ENCODE measurements around the gene LYST. TPM values are rescaled to one million over a fixed set of nuclear protein-coding genes. Genes with fewer than 3 reads are reported as not detected.
"Not testable (repeated sequence)": the region's sequence is repeated elsewhere in the genome, so short reads cannot be mapped to it uniquely, and the experiment has no call there.

The LYST gene
- polyA plus RNA-seq, 1 experiment = 6.5 TPM

DNA sequence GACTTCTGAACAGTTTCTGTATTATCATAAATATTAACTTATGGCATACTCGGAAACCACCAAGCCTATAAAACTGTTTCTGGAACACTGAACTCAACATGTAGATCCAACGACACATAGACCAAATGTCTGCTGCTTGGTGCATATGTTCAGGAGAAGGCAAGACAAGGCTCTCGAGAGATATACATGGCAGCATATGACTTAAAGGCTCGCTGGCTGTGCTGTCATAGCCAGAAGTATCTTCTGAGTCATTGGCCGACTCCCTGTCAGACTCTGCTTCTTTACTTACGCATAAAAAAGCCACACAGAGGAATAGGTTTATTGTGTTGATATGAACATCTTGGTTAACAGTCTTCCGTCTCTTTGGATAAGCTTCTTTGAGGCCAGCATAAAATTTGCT, 60.6 kb downstream of the LYST start:
- ChIA-PET POLR2A (no interaction called here), CTCF (interaction anchor here (1.6 kb wide), 1 partner anchor 165 kb away, joined by 4 read pairs; no protein-coding TSS in a partner anchor)
- Histone ChIP-seq H3K9me3 (ENCODE audit: control insufficient read depth, insufficient read depth, low read length) (no peaks in the 10 kb centered on the region), H3K4me3 (ENCODE audit: low read depth, low read length) (no peak overlapping the region), H3K27me3 (ENCODE audit: control insufficient read depth, insufficient read depth, low read length) (no peaks in the 10 kb centered on the region), H3K27ac (ENCODE audit: low read depth, low read length) (no peak overlapping the region)
- TF ChIP-seq, protein P1, sequence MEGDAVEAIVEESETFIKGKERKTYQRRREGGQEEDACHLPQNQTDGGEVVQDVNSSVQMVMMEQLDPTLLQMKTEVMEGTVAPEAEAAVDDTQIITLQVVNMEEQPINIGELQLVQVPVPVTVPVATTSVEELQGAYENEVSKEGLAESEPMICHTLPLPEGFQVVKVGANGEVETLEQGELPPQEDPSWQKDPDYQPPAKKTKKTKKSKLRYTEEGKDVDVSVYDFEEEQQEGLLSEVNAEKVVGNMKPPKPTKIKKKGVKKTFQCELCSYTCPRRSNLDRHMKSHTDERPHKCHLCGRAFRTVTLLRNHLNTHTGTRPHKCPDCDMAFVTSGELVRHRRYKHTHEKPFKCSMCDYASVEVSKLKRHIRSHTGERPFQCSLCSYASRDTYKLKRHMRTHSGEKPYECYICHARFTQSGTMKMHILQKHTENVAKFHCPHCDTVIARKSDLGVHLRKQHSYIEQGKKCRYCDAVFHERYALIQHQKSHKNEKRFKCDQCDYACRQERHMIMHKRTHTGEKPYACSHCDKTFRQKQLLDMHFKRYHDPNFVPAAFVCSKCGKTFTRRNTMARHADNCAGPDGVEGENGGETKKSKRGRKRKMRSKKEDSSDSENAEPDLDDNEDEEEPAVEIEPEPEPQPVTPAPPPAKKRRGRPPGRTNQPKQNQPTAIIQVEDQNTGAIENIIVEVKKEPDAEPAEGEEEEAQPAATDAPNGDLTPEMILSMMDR (IDR thresholded peaks at IDR 0.05; ENCODE audit: low read depth, low read length) = no peak
- no peak for DNase-seq (ENCODE audit: low read depth, low spot score)

DNA sequence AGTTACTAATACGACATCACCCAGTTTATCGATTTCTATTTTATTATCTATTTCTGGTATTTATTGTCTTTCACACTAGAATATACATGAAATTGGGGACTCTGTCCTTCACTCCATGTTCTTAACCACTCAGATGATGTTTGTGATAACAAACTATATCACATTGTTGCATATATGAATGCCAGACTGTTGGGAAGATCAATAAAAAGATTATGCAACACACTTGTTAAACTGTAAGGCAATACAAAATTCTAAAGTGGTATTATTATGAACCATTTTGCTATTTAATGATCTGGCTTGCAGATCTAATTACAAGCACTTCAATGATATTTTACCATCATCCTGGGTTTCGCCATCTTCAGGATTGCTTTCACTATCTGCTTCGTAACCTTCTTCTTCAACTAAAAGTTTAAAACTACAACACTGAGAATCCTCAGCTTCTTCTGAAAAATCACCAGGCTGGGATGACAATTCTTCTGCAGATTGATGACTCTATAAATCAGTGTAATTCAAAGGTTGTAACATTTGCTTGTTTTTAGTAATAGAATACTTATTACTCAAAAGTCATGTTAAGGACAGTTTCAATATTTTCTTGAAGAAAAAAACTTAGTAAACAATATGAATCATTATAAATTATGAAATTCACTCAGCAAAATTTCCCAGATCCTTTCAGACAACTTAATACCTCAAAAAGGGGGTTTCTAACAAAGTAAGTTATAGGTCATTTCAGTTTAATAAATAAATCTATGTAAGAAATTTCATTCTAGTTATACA, 63.9 kb downstream of the LYST start:
- ChIA-PET POLR2A (no interaction called here), CTCF (interaction anchor here (1.1 to 1.8 kb wide), 3 partner anchors 20 to 298 kb away, joined by 3 to 5 read pairs (median 4); no protein-coding TSS in a partner anchor)
- Histone ChIP-seq H3K4me3 (ENCODE audit: low read depth, low read length) (no peak overlapping the region), H3K27ac (ENCODE audit: low read depth, low read length) (no peak overlapping the region), H3K9me3 (ENCODE audit: control insufficient read depth, insufficient read depth, low read length) (no peaks in the 10 kb centered on the region), H3K27me3 (ENCODE audit: control insufficient read depth, insufficient read depth, low read length) (no peaks in the 10 kb centered on the region)
- TF ChIP-seq, protein P1 (IDR thresholded peaks at IDR 0.05; ENCODE audit: low read depth, low read length) = no peak
- DNase-seq (ENCODE audit: low read depth, low spot score) = no peak

DNA sequence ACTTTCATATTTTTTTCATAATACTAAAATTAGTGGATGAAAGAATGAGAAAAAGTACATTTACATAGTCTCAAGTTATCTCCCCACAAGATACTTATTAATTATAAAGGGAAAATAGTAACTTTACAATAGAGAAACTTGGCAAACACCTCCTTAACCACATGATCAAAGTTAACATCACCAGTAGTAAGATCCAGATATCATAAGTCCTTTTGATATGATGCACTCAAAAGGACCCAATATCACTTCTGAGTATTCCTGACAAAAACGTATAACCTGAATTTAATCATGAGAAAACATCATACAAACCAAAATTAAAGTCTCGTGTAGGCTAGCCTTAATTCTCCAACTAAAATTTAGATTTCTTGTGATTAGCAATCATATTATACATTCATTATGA, 67.4 kb downstream of the LYST start:
- H3K4me3 ChIP-seq (ENCODE audit: low read depth, low read length) = no peak overlapping the region
- CTCF ChIA-PET = interaction anchor here (0.8 kb wide), 1 partner anchor 294 kb away, joined by 3 read pairs; no protein-coding TSS in a partner anchor
- H3K27me3 ChIP-seq (ENCODE audit: control insufficient read depth, insufficient read depth, low read length) = no peaks in the 10 kb centered on the region
- POLR2A ChIA-PET = interaction anchor here (0.8 kb wide), 1 partner anchor 17 kb away, joined by 3 read pairs; no protein-coding TSS in a partner anchor
- no peak for DNase-seq (ENCODE audit: low read depth, low spot score)
- no peak overlapping the region for H3K27ac ChIP-seq (ENCODE audit: low read depth, low read length)
- no peaks in the 10 kb centered on the region for H3K9me3 ChIP-seq (ENCODE audit: control insufficient read depth, insufficient read depth, low read length)
- TF ChIP-seq, protein P1 (IDR thresholded peaks at IDR 0.05; ENCODE audit: low read depth, low read length) = no peak

DNA sequence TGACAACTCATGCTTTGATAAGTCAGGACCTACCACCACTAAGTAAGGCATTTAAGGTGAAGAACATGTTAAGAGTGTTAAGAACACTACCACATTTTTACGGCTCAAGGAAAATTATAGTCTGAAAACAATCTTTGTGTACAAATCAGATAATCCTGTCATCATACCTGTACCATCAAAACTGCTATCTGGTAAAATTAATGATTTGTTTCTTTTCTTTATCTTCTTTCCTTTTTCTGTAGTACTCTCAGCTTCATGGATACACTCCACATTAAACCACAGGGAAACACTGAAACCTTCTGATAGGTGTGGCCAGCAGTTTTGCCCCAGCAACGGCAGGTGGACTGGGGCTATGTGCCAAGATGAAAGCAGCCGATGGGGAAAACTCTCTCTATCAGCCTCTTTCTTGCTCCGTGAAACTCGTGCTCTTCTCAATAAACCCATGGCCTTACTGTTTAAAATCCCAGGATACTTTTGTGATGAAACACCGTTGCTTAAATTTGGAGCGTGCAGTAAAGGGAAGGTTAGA, 75.1 kb downstream of the LYST start:
- TF ChIP-seq, protein P1 (IDR thresholded peaks at IDR 0.05; ENCODE audit: low read depth, low read length) = no peak
- Histone ChIP-seq H3K27ac (ENCODE audit: low read depth, low read length) (no peak overlapping the region), H3K9me3 (ENCODE audit: control insufficient read depth, insufficient read depth, low read length) (no peaks in the 10 kb centered on the region), H3K27me3 (ENCODE audit: control insufficient read depth, insufficient read depth, low read length) (no peaks in the 10 kb centered on the region), H3K4me3 (ENCODE audit: low read depth, low read length) (no peak overlapping the region)
- ChIA-PET POLR2A (no interaction called here), CTCF (interaction anchor here (3.3 kb wide), 1 partner anchor 180 kb away, joined by 25 read pairs; no protein-coding TSS in a partner anchor)
- DNase-seq (ENCODE audit: low read depth, low spot score) = no peak

DNA sequence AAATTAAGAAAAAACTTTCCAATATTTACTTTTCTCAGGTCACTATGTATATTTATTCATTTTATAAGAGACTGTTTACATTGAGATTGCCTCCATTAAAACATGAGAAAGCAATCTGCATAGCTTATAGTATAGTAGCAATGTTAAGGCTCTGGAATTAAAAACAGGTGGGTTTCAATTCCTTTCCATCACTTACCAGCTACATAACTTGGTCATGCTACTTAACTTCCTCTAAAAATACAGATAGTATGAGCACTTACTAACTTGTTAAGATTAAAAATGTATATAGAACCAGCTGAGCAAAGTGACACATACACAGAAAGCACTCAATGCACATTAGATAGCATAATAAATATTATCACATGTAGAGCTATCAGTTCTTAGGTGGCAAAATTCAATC, 76.6 kb downstream of the LYST start:
- H3K27me3 ChIP-seq (ENCODE audit: control insufficient read depth, insufficient read depth, low read length) = no peaks in the 10 kb centered on the region
- no peaks in the 10 kb centered on the region for H3K9me3 ChIP-seq (ENCODE audit: control insufficient read depth, insufficient read depth, low read length)
- ChIA-PET POLR2A (no interaction called here), CTCF (interaction anchor here (1.0 to 3.3 kb wide), 2 partner anchors 9 to 182 kb away, joined by 3 to 25 read pairs; no protein-coding TSS in a partner anchor)
- TF ChIP-seq, protein P1 (IDR thresholded peaks at IDR 0.05; ENCODE audit: low read depth, low read length) = no peak
- H3K4me3 ChIP-seq (ENCODE audit: low read depth, low read length) = no peak overlapping the region
- H3K27ac ChIP-seq (ENCODE audit: low read depth, low read length) = no peak overlapping the region
- no peak for DNase-seq (ENCODE audit: low read depth, low spot score)

DNA sequence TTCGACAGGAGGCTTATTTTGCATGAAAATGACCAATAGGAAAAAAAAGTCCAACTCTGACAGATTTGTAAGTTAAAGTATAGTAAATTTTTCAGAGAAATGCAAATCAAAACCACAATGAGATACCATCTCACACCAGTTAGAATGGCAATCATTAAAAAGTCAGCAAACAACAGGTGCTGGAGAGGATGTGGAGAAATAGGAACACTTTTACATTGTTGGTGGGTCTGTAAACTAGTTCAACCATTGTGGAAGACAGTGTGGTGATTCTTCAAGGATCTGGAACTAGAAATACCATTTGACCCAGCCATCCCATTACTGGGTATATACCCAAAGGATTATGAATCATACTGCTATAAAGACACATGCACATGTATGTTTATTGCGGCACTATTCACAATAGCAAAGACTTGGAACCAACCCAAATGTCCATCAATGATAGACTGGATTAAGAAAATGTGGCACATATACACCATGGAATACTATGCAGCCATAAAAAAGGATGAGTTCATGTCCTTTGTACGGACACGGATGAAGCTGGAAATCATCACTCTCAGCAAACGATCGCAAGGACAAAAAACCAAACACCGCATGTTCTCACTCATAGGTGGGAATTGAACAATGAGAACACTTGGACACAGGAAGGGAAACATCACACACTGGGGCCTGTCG, 80.3 kb downstream of the LYST start:
- H3K27ac ChIP-seq (ENCODE audit: low read depth, low read length); POLR2A ChIA-PET; DNase-seq (ENCODE audit: low read depth, low spot score); H3K9me3 ChIP-seq (ENCODE audit: control insufficient read depth, insufficient read depth, low read length); H3K4me3 ChIP-seq (ENCODE audit: low read depth, low read length); H3K27me3 ChIP-seq (ENCODE audit: control insufficient read depth, insufficient read depth, low read length): not testable (repeated sequence)
- CTCF ChIA-PET = interaction anchor here (1.6 kb wide), 1 partner anchor 185 kb away, joined by 5 read pairs; no protein-coding TSS in a partner anchor

Data from AG04450 (cell line).